GM18517 (cell line): Measurements from ENCODE around the gene CALN1.
"Not testable (repeated sequence)": the region's sequence is repeated elsewhere in the genome, so short reads cannot be mapped to it uniquely, and the experiment has no call there.

Experiments used
- ATAC-seq: cut with Tn5 transposase; IDR thresholded peaks from one replicate; pipeline ENCODE4 v1.9.1; 2021; ENCODE audit warnings: mild to moderate bottlenecking, moderate library complexity; ENCODE audit not compliant: unreplicated experiment

The CALN1 gene

GRCh38 chr7:72409638-72410015, 2.5 kb downstream of the CALN1 start:
- ATAC-seq: no peak

GRCh38 chr7:72408966-72409637, 3.0 kb downstream of the CALN1 start:
- no peak for ATAC-seq

GRCh38 chr7:72406820-72407403, 5.2 kb downstream of the CALN1 start:
- no peak for ATAC-seq

- no peak for ATAC-seq
Observed at GRCh38 chr7:72405871-72406270, 6.3 kb downstream of the CALN1 start.

- no peak for ATAC-seq
Observed at GRCh38 chr7:72405418-72405817, 6.7 kb downstream of the CALN1 start.

- no peak for ATAC-seq
Observed at GRCh38 chr7:72404743-72405142, 7.4 kb downstream of the CALN1 start.

- no peak for ATAC-seq
Observed at GRCh38 chr7:72403458-72404076, 8.6 kb downstream of the CALN1 start.

- ATAC-seq: no peak
Observed at GRCh38 chr7:72394016-72394415, 18.1 kb downstream of the CALN1 start.

- no peak for ATAC-seq
Observed at GRCh38 chr7:72391821-72392377, 20.2 kb downstream of the CALN1 start.

- ATAC-seq: no peak
Observed at GRCh38 chr7:72386118-72386517, 26.0 kb downstream of the CALN1 start.

- ATAC-seq: no peak
Observed at GRCh38 chr7:72362246-72362645, 49.9 kb downstream of the CALN1 start.

GRCh38 chr7:72345208-72345727, 66.9 kb downstream of the CALN1 start:
- ATAC-seq: no peak

GRCh38 chr7:72343991-72344390, 68.1 kb downstream of the CALN1 start:
- ATAC-seq: no peak

GRCh38 chr7:72343354-72343753, 68.8 kb downstream of the CALN1 start:
- not testable (repeated sequence) for ATAC-seq

GRCh38 chr7:72337390-72338167, 74.6 kb downstream of the CALN1 start:
- no peak for ATAC-seq

GRCh38 chr7:72336632-72337389, 75.3 kb downstream of the CALN1 start:
- no peak for ATAC-seq

GRCh38 chr7:72336382-72336631, 75.8 kb downstream of the CALN1 start:
- ATAC-seq: no peak

- ATAC-seq: no peak
Observed at GRCh38 chr7:72335561-72336381, 76.4 kb downstream of the CALN1 start.

GRCh38 chr7:72334698-72335097, 77.4 kb downstream of the CALN1 start:
- ATAC-seq: no peak

GRCh38 chr7:72334066-72334465, 78.1 kb downstream of the CALN1 start:
- no peak for ATAC-seq
